Measurements from ENCODE around the gene SNAI1. TPM values are rescaled to one million over a fixed set of nuclear protein-coding genes. Genes with fewer than 3 reads are reported as not detected.

SNAI1 gene
- total RNA-seq, 3 donors from 2014 or later, result 0.80 to 5.0 (median 4.3) TPM

GRCh38 chr20:49966861-49967260 is 15.9 kb upstream of the SNAI1 start:
- Histone ChIP-seq H3K4me3 (no peak overlapping the region), H3K9me3 (no peaks in the 10 kb centered on the region), H3K27ac (no peak overlapping the region), H3K27me3 (no peaks in the 10 kb centered on the region), H3K36me3 (no peaks in the 10 kb centered on the region), H3K4me1 (no peaks in the 10 kb centered on the region)
- no peak for DNase-seq (ENCODE audit: low spot score in 2 of 2)
- no peak for TF ChIP-seq CTCF (IDR thresholded peaks at IDR 0.05)
- TF ChIP-seq POLR2AphosphoS5 (IDR thresholded peaks at IDR 0.05), result no peak
- no peak for TF ChIP-seq POLR2A (IDR thresholded peaks at IDR 0.05)
- intact Hi-C loops (cut with DNase I; ENCODE audit: low total_unique reads), result no loop called here

GRCh38 chr20:49969234-49969633 is 13.5 kb upstream of the SNAI1 start:
- no peak for DNase-seq (ENCODE audit: low spot score in 2 of 2)
- Histone ChIP-seq H3K9me3 (no peaks in the 10 kb centered on the region), H3K4me3 (no peak overlapping the region), H3K4me1 (no peaks in the 10 kb centered on the region), H3K36me3 (no peaks in the 10 kb centered on the region), H3K27ac (no peak overlapping the region), H3K27me3 (no peaks in the 10 kb centered on the region)
- TF ChIP-seq CTCF (IDR thresholded peaks at IDR 0.05) (no peak), POLR2A (IDR thresholded peaks at IDR 0.05) (no peak), POLR2AphosphoS5 (IDR thresholded peaks at IDR 0.05) (no peak)
- intact Hi-C loops (cut with DNase I; ENCODE audit: low total_unique reads), result no loop called here

GRCh38 chr20:49969946-49970345 is 12.8 kb upstream of the SNAI1 start:
- H3K9me3 ChIP-seq, result no peaks in the 10 kb centered on the region
- no peak for DNase-seq (ENCODE audit: low spot score in 2 of 2)
- no peak overlapping the region for H3K27ac ChIP-seq
- no peaks in the 10 kb centered on the region for H3K36me3 ChIP-seq
- intact Hi-C loops (cut with DNase I; ENCODE audit: low total_unique reads), result no loop called here
- TF ChIP-seq POLR2A (IDR thresholded peaks at IDR 0.05) (no peak), CTCF (IDR thresholded peaks at IDR 0.05) (no peak), POLR2AphosphoS5 (IDR thresholded peaks at IDR 0.05) (no peak)
- no peaks in the 10 kb centered on the region for H3K4me1 ChIP-seq
- H3K27me3 ChIP-seq, result no peaks in the 10 kb centered on the region
- H3K4me3 ChIP-seq, result no peak overlapping the region

- Histone ChIP-seq H3K9me3 (no peaks in the 10 kb centered on the region), H3K4me3 (no peak overlapping the region), H3K36me3 (no peaks in the 10 kb centered on the region), H3K27me3 (no peaks in the 10 kb centered on the region), H3K4me1 (no peaks in the 10 kb centered on the region), H3K27ac (no peak overlapping the region)
- TF ChIP-seq POLR2AphosphoS5 (IDR thresholded peaks at IDR 0.05) (no peak), CTCF (IDR thresholded peaks at IDR 0.05) (no peak), POLR2A (IDR thresholded peaks at IDR 0.05) (no peak)
- intact Hi-C loops (cut with DNase I; ENCODE audit: low total_unique reads), result no loop called here
- no peak for DNase-seq (ENCODE audit: low spot score in 2 of 2)
Observed at GRCh38 chr20:49970498-49970897, 12.3 kb upstream of the SNAI1 start.

GRCh38 chr20:49973981-49974380 is 8.8 kb upstream of the SNAI1 start:
- Histone ChIP-seq H3K9me3 (no peaks in the 10 kb centered on the region), H3K27me3 (no peaks in the 10 kb centered on the region), H3K4me1 (no peaks in the 10 kb centered on the region), H3K27ac (no peak overlapping the region), H3K36me3 (no peaks in the 10 kb centered on the region), H3K4me3 (no peak overlapping the region)
- DNase-seq (ENCODE audit: low spot score in 2 of 2), result no peak
- intact Hi-C loops (cut with DNase I; ENCODE audit: low total_unique reads), result no loop called here
- TF ChIP-seq POLR2AphosphoS5 (IDR thresholded peaks at IDR 0.05) (no peak), CTCF (IDR thresholded peaks at IDR 0.05) (no peak), POLR2A (IDR thresholded peaks at IDR 0.05) (no peak)

All from breast epithelium (tissue), 4 donors.